Medulla oblongata (tissue), 1 donor: ENCODE results near the gene CYP2W1.
"Not testable (repeated sequence)": the region's sequence is repeated elsewhere in the genome, so short reads cannot be mapped to it uniquely, and the experiment has no call there.

ENCODE experiments used
- DNase-seq: peaks from one replicate; pipeline ENCODE4 v3.0.0-alpha.2; 2015; ENCODE audit errors: extremely low spot score

The CYP2W1 gene

GRCh38 chr7:951881-952547 is 31.0 kb upstream of the CYP2W1 start:
- no peak for DNase-seq

DNA sequence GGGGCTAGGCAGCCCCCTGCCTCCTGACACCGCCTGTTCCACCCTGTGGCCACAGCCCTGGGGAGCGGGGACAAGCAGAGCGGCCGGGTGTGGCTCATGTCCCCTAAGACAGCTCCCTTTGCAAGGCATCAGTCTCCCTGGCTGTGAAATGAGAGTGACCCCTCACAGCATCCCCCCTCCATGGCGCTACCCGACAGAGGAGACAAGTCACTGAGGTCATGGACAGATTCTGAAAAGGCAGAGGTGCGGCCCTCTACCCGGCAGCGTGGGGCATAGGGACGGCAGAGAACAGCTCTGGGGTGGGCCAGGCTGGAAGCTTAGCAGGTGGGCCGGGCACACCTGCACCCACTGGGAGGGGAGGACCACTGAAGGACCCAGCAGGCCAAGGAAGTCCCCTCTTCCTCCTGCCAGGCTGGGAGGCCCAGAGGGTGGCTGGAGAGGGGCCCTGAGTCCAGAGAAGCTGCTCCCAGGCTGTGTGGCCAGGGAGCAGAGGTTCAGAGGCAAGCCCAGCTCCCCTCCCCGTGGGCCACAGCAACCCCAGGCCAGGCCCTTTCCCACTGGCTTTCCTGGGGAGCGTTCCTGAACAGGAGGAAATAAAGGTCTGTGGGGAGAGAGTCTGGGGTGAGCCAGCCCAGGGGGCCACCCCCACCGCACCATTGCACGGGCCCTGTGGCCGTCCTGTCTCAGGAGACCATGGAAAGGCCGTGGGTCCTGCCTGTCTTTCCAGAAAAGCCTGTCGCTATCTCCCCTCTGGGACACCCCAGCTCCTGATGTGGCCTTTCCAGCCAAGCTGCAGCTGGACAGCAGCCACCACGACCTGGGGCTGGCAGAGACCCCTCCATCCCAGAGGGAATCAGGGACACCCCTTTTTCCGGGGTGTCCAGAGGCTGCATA is 30.2 kb upstream of the CYP2W1 start:
- DNase-seq: no peak

GRCh38 chr7:953547-954327 is 29.2 kb upstream of the CYP2W1 start:
- peak; percentile 80 for DNase-seq

GRCh38 chr7:954330-955238 is 28.4 kb upstream of the CYP2W1 start, which contains the start of gene ADAP1:
TSS of gene ADAP1 (minus strand) at chr7:954680. CDS start at chr7:954477, 203 bp downstream.
- DNase-seq: peak; percentile 66

DNA sequence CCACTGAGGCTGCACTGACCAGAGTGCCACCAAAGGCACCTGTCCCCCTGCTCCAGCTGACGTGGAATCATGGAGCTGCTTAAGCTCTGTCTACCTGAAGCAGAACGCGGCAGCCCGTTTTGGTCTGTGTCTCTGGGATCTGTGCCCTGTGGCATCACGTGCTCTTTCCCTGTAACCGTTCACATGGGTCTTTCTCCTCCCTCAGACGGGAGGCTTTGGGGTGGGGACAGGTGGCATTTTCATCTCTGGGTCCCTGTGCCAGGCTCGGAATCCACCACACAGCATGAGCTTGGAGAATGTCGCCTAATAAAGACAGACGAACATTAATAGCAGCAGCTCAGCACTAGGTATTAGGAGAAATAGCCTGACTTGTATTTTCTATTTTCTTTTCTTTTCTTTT is 26.9 kb upstream of the CYP2W1 start:
- no peak for DNase-seq

GRCh38 chr7:957418-958220 is 25.4 kb upstream of the CYP2W1 start:
- DNase-seq: peak; percentile 52

- DNase-seq: no peak
Observed at GRCh38 chr7:958221-959200, 24.5 kb upstream of the CYP2W1 start.

DNA sequence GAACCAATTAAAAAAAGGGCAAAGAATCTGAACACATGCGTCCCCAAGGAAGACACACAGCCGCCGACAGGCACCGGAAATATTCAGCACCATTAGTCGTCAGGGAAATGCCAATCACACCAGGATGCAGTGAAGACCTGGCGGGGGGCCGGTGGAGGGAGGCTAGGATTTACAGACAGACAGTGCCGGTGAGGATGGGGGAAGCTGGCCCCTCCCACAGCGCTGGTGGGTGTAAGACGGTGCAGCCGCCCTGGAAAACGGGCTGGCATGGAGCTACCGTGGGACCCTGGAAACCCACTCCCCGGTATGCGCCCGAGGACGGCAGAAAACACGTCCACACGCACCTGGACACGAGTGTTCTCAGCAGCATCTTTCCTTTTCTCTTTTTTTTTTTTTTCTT is 23.7 kb upstream of the CYP2W1 start:
- DNase-seq: no peak

DNA sequence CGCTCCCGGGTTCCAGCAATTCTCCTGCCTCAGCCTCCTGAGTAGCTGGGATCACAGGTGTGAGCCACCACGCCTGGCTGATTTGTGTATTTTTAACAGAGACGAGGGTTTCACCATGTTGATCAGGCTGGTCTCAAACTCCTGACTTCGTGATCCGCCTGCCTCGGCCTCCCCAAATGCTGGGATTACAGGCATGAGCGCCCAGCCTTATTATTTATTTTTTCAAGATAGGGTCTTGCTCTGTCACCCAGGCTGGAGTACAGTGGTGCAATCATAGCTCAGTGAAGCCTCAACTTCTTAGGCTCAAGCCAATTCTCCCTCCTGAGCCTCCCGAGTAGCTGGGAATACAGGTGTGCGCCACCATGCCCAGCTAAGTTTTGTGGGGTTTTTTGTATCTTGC is 23.2 kb upstream of the CYP2W1 start:
- DNase-seq: not testable (repeated sequence)

DNA sequence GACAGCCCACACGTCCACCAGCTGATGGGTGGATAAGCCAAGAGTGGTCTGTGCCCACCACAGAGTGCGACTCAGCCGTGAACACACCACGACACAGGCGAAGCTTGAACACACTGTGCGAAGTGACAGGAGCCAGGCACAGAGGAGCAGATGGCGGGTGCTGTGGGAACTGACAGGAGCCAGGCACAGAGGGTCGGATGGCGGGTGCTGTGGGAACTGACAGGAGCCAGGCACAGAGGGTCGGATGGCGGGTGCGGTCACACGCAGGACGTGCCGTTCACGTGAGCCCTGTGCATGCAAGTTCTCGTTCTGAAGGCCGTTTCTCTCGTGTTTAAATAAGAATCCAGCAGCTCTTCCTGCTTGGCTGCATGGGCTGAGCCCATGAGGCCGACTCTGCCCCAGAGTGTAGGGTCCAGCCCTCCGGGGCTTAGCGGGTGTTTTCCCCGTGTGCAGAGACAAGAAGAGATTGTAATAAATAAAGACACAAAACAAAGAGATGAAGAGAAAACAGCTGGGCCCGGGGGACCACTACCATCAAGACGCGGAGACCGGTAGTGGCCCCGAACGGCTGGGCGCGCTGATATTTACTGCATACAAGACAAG is 22.6 kb upstream of the CYP2W1 start:
- no peak for DNase-seq

- not testable (repeated sequence) for DNase-seq
Observed at GRCh38 chr7:960972-961371, 22.0 kb upstream of the CYP2W1 start.

DNA sequence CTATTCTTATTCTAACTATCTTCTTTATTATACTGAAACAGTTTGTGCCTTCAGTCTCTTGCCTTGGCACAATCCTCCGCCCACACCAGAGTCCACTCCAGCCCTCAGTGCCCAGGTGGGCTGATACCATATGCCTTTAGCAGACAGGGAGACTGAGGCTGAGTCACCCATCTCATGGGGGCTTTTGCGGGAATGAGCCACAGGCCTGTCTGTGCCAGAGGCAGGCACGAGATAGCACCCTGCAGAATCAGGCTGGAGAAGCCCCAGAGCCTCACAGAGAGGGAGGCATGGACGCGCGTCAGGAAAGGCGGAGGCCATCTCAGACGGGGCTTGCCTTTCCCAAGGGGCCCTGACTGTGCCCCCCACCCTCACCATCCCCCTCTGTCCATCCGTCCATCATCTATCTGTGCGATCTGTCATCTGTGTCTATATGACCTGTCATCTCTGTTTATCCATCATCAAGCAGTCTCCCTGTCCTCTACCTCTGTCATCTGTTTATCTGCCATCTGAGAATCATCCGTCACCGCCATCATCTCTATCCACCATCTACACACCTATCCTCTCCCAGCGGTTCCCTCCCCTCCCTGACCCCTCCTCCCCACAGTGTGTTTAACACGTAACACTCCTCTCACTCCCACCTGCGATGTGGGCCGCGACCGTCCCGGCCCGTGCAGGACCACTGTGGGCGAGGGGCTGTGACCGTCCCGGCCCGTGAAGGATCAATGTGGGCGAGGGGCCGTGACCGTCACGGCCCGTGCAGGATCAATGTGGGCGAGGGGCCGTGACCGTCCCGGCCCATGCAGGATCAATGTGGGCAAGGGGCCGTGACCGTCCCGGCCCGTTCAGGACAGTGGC is 21.2 kb upstream of the CYP2W1 start:
- no peak for DNase-seq

GRCh38 chr7:962401-963081 is 20.4 kb upstream of the CYP2W1 start:
- no peak for DNase-seq

DNA sequence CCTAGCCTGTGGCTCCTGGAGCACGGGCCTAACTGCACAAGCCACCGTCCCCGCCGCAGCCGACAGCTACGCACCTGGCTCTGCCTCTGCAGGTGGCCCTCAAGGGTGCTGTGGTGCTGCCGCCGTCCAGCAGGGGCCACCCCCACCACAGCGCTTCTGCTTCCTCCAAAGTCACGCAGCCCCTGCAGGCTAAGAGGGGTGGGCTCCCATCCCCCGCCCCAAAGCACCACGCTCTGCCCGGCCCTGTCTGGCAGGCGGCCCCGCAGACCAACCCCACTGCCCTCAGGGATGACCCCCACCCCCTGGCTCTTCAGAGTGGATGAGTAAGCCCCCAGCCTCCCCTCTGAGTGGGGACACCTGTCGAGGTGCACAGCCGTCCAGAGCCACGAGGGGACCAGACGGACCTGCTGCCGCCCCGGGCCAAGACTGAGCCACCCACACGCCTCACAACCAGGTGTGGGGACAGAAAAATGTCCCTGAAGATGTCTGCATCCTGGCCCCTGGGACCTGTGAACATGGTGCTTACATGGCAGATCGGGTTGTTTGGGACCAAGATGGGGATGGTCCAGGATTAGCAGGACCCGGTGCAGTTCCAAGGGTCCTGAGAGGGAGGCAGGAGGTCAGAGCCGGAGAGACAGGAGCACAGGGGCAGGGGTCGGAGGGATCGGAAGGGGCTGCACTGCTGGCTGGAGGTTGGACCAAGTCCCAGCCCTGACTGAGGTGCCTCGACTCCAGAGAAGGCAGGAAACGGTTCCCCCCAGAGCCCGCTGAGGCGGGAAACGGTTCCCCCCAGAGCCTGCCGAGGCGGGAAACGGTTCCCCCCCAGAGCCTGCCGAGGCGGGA is 19.5 kb upstream of the CYP2W1 start:
- DNase-seq: no peak

DNA sequence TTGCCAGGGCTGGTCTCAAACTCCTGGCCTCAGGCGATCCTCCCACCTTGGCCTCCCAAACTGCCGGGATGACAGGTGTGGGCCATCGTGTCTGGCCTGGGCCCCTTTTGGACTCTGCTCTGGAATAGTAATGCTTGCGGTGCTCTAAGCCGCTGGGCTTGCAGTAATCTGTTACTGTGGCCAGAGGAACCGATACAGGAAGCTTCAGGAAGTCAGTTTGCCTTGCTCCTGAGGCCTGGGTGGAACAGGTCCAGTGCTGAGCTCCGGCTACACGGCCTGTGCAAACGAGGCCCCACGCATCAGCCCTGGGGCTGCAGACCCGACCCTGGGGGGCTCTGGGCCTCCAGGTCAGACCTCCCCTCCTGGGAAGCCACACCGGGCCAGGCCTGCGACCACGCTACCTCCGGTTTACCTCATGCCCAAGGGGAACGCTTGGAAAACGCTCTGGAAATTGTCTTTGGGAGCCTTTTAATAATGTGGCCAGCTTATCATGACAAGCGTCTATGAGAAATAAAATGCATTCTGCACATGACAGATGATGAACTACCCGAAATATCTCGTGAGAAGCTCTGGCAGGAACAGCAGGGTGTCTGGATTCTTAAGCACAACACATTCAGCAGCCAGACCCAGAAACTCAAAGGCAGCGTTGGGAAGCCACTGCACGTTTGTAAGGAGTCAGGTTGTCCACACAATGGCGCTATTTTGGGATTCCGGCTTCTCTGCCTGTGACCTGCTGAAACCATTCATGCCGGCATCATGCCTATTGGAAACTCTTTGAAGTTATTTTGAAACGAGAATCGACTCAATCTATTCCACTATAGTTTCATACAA is 18.4 kb upstream of the CYP2W1 start:
- peak; percentile 73 for DNase-seq
